Hippocampal formation (tissue), 2 donors: ENCODE results near the gene SRGAP3.
"Not testable (repeated sequence)": the region's sequence is repeated elsewhere in the genome, so short reads cannot be mapped to it uniquely, and the experiment has no call there.

Experiments used
- DNase-seq, 2 donors: peaks; one replicate each; lab custom pipeline; 2025; lab: John Stamatoyannopoulos, UW

Gene SRGAP3

DNA sequence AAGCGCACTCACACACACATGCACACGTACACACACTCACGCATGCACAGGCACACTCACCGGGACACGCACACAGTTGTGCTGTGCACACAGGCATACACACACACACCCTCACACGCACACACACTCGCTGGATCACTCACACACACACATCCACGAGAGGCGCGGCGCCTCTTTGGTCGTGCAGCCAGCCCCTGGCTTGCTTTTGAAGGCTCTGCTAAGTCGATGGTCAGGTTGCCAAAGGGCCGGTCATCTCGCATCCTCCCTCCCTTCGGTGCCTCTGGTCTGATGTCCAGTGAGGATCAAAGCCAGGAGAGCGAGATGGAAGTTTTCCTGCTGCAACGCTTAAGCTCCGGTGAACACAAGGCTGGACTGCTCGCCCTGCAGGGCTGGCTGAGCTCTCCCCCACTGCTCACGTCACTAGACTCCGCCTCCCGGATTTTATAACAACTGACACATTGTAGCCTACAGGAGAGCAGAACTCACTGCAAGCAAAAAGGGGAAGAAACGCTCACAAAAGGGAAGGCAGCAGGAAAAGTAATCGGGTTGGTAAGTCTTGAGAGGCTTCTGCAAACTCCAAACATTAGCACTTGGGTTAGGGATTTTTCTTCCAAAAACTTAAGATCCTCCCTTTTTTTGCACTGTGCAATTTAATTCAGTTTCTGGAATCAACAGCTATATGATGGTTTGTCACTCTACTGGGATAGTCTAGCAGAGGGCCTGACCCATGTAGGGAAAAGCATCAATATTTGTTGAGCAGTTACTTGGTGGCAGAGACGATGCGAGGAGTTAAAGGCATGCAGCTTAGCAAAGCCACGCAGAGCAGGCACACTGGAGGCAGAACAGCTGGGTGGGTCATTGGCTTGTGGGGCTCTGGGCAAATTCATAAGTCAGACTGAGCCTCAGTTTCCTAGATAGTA lies at the start of gene SRGAP3:
Gene SRGAP3, minus strand, starts transcription at position 374 of the 920 bp plus-strand sequence. CDS start 695 bp downstream, outside the sequence.
- peak; percentile 86 to 98 for DNase-seq

DNA sequence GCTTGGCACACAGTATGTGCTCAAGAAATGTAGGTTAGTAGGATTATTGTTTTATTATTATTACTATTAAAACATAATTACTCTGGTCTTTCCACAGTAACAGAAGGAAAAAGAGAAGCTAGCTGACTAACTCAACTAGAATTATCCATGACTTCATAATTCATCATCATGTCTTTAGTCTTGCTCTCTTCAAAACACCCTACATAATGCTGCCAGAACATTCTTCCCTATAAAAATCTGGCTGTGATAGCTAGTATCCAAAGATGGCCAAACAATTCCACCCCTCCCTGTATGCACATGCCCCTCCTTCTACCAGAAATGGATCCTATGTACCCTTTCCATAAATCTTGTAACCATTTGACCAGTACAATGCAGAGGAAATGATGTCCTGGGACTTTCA lies 48.8 kb upstream of the SRGAP3 start:
- no peak for DNase-seq

DNA sequence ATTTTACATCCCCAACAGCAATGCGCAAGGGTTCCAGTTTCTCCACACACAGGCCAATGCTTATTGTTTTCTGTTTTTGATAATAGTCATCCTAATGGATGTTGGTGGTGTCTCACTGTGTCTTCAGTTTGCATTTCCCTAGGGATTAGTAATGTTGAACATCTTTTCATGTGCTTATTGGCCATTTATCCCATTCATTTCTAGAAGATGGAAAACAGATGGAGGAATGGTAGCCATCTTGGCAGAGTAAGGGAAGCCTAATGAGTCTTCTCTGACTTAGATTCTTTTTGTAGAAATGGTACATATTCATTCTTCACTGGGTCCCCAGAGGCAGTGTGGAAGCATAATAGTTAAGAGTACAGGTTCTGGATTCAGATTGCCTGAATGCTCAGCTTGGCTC lies 46.8 kb upstream of the SRGAP3 start:
- no peak for DNase-seq

- DNase-seq = no peak
These were observed 45.6 kb upstream of the SRGAP3 start for GRCh38 chr3:9295007-9295406.

DNA sequence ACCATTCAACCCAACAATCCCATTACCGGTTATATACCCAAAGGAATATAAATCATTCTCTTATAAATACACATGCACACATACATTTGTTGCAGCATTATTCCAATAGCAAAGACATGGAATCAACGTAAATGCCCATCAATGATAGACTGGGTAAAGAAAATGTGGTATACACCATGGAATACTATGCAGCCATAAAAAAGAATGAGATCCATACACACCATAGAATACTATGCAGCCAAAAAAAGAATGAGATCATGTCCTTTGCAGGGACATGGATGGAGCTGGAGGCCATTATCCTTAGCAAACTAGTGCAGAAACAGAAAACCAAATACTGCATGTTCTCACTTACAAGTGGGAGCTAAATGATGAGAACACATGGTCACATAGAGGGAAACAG lies 44.5 kb upstream of the SRGAP3 start:
- DNase-seq = not testable (repeated sequence)

GRCh38 chr3:9293076-9293475 lies 43.6 kb upstream of the SRGAP3 start:
- no peak for DNase-seq

GRCh38 chr3:9292516-9292915 lies 43.1 kb upstream of the SRGAP3 start:
- no peak for DNase-seq

DNA sequence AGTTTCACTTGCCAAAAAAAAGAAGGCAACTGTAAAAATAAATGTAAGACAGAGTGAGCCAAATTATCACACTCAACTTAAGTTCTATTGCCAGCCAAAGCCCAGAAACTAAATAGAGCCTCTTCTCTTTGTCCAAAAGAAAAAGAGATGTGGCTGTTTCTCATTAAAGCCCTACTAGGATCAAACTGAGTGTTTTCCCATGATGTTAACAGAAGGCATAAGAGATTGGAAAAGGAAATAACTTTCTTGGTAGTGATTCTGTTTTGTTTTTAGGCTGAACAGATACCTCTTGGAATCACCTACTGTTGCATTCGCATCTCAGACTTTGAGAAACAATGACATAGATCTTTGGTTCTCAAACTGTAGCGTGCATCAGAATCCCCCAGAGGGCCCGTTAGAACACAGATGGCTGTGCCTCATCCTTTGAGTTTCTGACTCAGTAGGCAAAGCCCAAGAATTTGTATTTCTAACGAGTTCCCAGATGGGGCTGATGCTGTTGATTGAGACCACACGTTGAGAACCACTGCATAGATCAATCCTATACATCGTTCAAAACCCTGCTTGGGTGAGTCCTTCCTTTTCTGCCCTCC lies 42.5 kb upstream of the SRGAP3 start:
- DNase-seq = no peak

GRCh38 chr3:9290566-9290965 lies 41.1 kb upstream of the SRGAP3 start:
- no peak for DNase-seq

DNA sequence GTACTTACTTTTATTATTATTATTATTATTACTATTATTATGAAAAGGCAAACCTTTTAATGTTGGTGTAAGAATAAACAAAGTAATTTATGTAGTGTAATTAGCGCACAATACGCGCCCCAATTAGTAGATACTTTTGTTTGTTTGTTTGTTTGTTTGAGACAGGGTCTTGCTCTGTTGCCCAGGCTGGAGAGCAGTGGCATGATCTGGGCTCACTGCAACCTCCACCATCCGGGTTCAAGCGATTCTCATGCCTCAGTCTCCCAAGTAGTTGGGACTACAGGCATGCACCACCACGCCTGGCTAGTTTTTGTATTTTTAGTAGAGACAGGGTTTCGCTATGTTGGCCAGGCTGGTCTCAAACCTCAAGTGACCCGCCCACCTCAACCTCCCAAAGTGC lies 32.1 kb upstream of the SRGAP3 start:
- DNase-seq = not testable (repeated sequence)

GRCh38 chr3:9280451-9281219 lies 31.2 kb upstream of the SRGAP3 start:
- peak in 1 of 2 donors; percentile 35 for DNase-seq

DNA sequence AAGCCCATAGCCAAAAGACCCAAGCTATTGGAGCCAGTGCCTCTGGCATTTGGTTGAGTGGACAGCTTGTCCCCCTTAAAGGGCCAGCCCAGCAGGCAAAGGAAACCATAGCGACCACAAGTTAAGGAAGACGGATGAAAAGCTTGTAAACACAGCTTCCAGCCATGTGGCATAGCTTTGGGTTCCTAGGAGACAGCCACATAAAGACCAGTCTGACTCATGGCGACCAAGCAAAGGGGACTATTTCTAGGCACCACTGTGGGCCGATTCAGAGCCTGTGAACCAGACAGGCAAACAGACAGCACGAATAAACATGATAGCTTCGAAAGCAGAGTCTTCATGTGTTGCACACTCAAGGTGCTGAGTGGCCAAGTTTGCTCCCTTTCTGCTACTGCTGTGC lies 30.5 kb upstream of the SRGAP3 start:
- peak; percentile 17 to 39 for DNase-seq

GRCh38 chr3:9278498-9278897 lies 29.1 kb upstream of the SRGAP3 start:
- no peak for DNase-seq

DNA sequence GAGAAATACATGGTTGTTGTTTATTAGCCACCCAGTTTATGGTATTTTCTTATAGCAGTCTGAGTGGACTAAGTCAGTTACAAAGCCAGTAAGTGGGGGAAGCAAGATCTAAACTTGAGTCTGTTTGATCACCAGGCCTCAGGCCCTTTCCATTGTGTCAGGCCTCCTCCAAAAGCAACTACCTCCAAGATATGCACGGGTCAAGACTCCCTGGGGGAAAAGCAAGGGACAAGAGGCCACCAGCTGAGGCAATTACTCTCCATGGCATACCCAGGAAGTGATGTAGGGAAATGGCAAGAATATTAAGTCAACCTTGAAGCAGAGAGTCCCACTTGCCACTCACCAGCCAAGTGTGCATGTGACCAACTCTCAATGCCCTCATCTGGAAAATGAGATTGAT lies 28.6 kb upstream of the SRGAP3 start:
- DNase-seq = no peak

DNA sequence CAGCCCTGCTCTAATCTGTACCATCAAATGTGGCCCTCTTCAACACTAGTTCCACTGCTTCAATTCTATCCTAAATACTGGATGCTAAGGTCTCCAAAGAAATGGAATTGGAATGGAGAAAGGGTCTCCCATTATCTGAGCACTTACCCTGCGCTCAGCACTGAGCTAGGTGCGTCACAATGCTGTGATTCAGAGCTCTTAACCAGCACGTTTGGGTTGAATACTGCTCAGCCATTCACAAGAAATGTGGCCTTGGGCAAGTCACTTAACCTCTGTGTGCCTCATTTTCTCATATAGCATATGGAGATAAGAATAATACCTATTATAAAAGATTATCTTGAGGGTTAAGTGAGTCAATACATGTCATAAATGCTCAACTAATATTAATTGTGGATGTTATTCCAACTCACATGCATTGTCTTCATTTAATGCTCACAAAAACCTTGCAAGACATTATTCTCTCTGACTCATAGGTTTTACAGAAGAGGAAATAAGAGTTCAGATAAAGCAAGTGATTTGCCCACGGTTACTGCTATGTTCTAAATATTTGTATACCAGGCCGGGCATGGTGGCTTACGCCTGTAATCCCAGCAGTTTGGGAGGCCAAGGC lies 27.4 kb upstream of the SRGAP3 start:
- no peak for DNase-seq

- no peak for DNase-seq
These were observed 22.5 kb upstream of the SRGAP3 start for GRCh38 chr3:9271903-9272302.

- no peak for DNase-seq
These were observed 21.3 kb upstream of the SRGAP3 start for GRCh38 chr3:9270704-9271103.

- no peak for DNase-seq
These were observed 17.3 kb upstream of the SRGAP3 start for GRCh38 chr3:9266716-9267115.

DNA sequence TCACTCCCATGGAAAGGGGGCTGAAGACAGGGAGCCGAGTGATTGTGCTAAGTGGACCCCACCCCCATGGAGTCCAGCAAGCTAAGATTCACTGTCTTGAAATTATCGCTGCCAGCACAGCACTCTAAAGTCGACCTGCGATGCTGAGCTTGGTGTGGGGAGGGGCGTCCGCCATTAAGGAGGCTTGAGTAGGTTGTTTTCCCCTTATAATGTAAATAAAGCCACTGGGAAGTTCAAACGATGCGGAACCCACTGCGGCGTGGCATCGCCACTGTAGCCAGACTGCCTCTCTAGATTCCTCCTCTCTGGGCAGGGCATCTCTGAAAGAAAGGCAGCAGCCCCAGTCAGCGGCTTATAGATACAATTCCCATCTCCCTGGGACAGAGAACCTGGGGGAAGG lies 10.9 kb upstream of the SRGAP3 start:
- no peak for DNase-seq

DNA sequence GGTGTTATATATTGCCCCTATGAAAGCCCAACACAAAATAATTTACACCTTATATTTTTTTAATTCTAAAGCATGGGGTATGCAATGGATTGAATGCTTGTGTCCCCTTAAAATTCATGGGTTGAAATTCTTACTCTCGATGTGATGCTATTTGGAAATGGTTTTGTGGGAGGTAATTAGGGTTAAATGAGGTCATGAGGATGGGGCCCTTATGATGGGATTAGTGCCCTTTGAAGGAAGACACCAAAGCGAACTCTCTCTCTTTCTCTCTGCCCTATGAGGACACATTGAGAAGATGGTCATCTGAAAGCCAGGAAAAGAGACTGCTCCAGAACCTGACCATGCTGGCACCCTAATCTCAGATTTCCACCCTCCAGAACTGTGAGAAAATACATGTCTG lies 7.6 kb upstream of the SRGAP3 start:
- no peak for DNase-seq

DNA sequence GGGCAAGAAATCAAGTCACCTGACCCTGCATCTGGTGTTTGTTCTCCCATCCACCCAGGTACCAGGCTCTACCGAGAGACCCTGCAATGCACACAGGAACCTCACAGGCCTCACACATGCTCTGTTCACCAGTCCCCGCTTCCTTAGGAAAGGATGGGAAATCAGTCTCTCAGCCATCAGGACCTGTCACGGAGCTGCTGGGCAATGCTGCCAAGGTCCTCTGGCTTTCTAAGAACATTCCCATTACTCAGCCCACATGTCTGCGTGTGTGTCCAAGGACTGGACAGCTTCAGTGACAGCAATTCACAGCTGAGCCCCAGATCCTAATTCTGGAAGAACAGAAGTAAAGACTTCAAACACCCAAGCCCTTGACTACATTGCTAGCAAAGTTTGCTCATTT lies 6.5 kb upstream of the SRGAP3 start:
- no peak for DNase-seq

- no peak for DNase-seq
These were observed 5.3 kb upstream of the SRGAP3 start for GRCh38 chr3:9254764-9255163.
